H1 (cell line): ENCODE measurements around the gene PTGDR2. TPM values are rescaled to one million over a fixed set of nuclear protein-coding genes. Genes with fewer than 3 reads are reported as not detected.

Experiments
- CTCF ChIA-PET: fragments of 300-600 bp; sonication (Branson Sonifier 250); formaldehyde crosslinking; loops from one replicate; lab custom pipeline; 2021; ENCODE audit not compliant: partially characterized antibody; lab: Charles Lee
- POLR2A ChIA-PET: fragments of 300-600 bp; sonication (Branson Sonifier 250); formaldehyde crosslinking; loops from one replicate; lab custom pipeline; 2021; ENCODE audit warnings: inconsistent platforms; ENCODE audit not compliant: partially characterized antibody; lab: Charles Lee
- DNase-seq, 2 experiments: peaks; one replicate each; pipeline versions ENCODE4 v3.0.0 to v3.0.0-alpha.2; 2010 to 2022; ENCODE audit warnings: low spot score in 2 of 2, low read depth in 1 of 2, mixed read lengths in 1 of 2
- FAIRE-seq: peaks from 2 replicates; lab custom pipeline; 2011; peaks lifted over from hg19 to GRCh38; lab: Jason Lieb, UNC
- H2AFZ ChIP-seq: 2 replicates; pipeline ENCODE4 v1.8.1; 2012; ENCODE audit warnings: low read length, inconsistent platforms
- H2AK5ac ChIP-seq: 2 replicates; pipeline ENCODE4 v1.6.1; 2013; ENCODE audit warnings: low read depth, low read length
- H2BK120ac ChIP-seq: replicated peaks from 2 replicates; pipeline ENCODE3; 2013; ENCODE audit warnings: low read depth, low read length, inconsistent platforms
- H2BK12ac ChIP-seq: 2 replicates; pipeline ENCODE4 v1.6.1; 2013; ENCODE audit warnings: low read depth, low read length
- H2BK15ac ChIP-seq: 2 replicates; pipeline ENCODE4 v1.6.1; 2013; ENCODE audit warnings: low read length
- H2BK20ac ChIP-seq: 2 replicates; pipeline ENCODE4 v1.6.1; 2013; ENCODE audit warnings: low read length
- H2BK5ac ChIP-seq: 2 replicates; pipeline ENCODE4 v1.6.1; 2013; ENCODE audit warnings: low read depth, low read length
- H3K14ac ChIP-seq: 2 replicates; pipeline ENCODE4 v1.6.1; 2013; ENCODE audit warnings: inconsistent platforms; ENCODE audit not compliant: insufficient read length
- H3K18ac ChIP-seq: 2 replicates; pipeline ENCODE4 v1.6.1; 2013; ENCODE audit warnings: low read length; ENCODE audit errors: extremely low read depth
- H3K23ac ChIP-seq: 2 replicates; pipeline ENCODE4 v1.6.1; 2013; ENCODE audit warnings: inconsistent platforms; ENCODE audit not compliant: insufficient read length
- H3K23me2 ChIP-seq: 2 replicates; pipeline ENCODE4 v1.6.1; 2013; ENCODE audit warnings: low read depth, low read length
- H3K27ac ChIP-seq: 2 replicates; pipeline ENCODE4 v1.6.1; 2011; ENCODE audit warnings: low read depth, low read length, inconsistent platforms
- H3K27me3 ChIP-seq, 4 experiments: replicated peaks in 1 of 4; 1 replicate in 1 of 4; 2 replicates in 3 of 4; pipeline versions ENCODE4 v1.6.1 to v1.8.1; 2011 to 2013; ENCODE audit warnings: low read length in 3 of 4, mild to moderate bottlenecking in 3 of 4, inconsistent platforms in 2 of 4, mixed read lengths in 2 of 4, moderate library complexity in 1 of 4; ENCODE audit not compliant: control insufficient read depth in 3 of 4, insufficient read depth in 3 of 4; ENCODE audit errors: extremely low read depth in 1 of 4
- H3K36me3 ChIP-seq, 4 experiments: 2 replicates each; pipeline versions ENCODE4 v1.6.1 to v1.8.1; 2011 to 2013; ENCODE audit warnings: mild to moderate bottlenecking in 4 of 4, low read length in 3 of 4, moderate library complexity in 2 of 4, control low read depth in 1 of 4, inconsistent platforms in 1 of 4; ENCODE audit not compliant: insufficient read depth in 4 of 4, control insufficient read depth in 2 of 4
- H3K4ac ChIP-seq: replicated peaks from 2 replicates; pipeline ENCODE3; 2013; ENCODE audit warnings: low read length, low read depth, mixed read lengths, inconsistent platforms; ENCODE audit not compliant: insufficient read length
- H3K4me1 ChIP-seq, 4 experiments: replicated peaks in 1 of 4; 1 replicate in 1 of 4; 2 replicates in 3 of 4; pipeline versions ENCODE4 v1.6.1 to v1.8.1; 2011 to 2013; ENCODE audit warnings: low read length in 3 of 4, inconsistent platforms in 2 of 4, mixed read lengths in 1 of 4; ENCODE audit not compliant: insufficient read depth in 4 of 4, control insufficient read depth in 3 of 4
- H3K4me2 ChIP-seq, 2 experiments: 2 replicates each; pipeline versions ENCODE4 v1.6.1 to v1.8.1; 2011 to 2013; ENCODE audit warnings: low read depth in 2 of 2, low read length in 2 of 2, control low read depth in 1 of 2, inconsistent platforms in 1 of 2, mild to moderate bottlenecking in 1 of 2; ENCODE audit not compliant: insufficient read depth in 1 of 2
- H3K4me3 ChIP-seq, 4 experiments: fragments of 200-600, 300-600 bp in 1 of 4; sonication (generic), shearing (Covaris generic), sonication (Bioruptor Twin) in 1 of 4; 2 replicates each; pipeline versions ENCODE4 v1.5.1 to v1.8.1; 2011 to 2016; ENCODE audit warnings: low read length in 4 of 4, low read depth in 3 of 4, control low read depth in 2 of 4, inconsistent platforms in 2 of 4, mild to moderate bottlenecking in 2 of 4, mixed read lengths in 1 of 4, moderate library complexity in 1 of 4; ENCODE audit not compliant: insufficient read depth in 2 of 4; ENCODE audit errors: extremely low read depth in 1 of 4
- H3K56ac ChIP-seq: replicated peaks from 2 replicates; pipeline ENCODE3; 2013; ENCODE audit warnings: low read depth, mild to moderate bottlenecking, mixed read lengths, low read length, inconsistent platforms; ENCODE audit not compliant: insufficient read length
- H3K79me1 ChIP-seq: 2 replicates; pipeline ENCODE4 v1.6.1; 2013; ENCODE audit warnings: low read depth, low read length, control low read depth
- H3K79me2 ChIP-seq, 2 experiments: 2 replicates each; pipeline versions ENCODE4 v1.6.1 to v1.8.1; 2012 to 2013; ENCODE audit warnings: low read length in 2 of 2, mild to moderate bottlenecking in 2 of 2, inconsistent platforms in 1 of 2; ENCODE audit not compliant: insufficient read depth in 2 of 2, control insufficient read depth in 1 of 2
- H3K9ac ChIP-seq, 4 experiments: replicated peaks in 1 of 4; 1 replicate in 1 of 4; 2 replicates in 3 of 4; pipeline versions ENCODE4 v1.6.1 to v1.8.1; 2011 to 2013; ENCODE audit warnings: low read depth in 3 of 4, low read length in 3 of 4, control low read depth in 2 of 4, mild to moderate bottlenecking in 2 of 4, moderate library complexity in 2 of 4, inconsistent platforms in 1 of 4; ENCODE audit errors: extremely low read depth in 1 of 4
- H3K9me3 ChIP-seq, 2 experiments: 2 replicates each; pipeline versions ENCODE4 v1.6.1 to v1.8.1; 2012 to 2013; ENCODE audit warnings: mild to moderate bottlenecking in 2 of 2, moderate library complexity in 2 of 2, control low read depth in 1 of 2, inconsistent platforms in 1 of 2, low read depth in 1 of 2, low read length in 1 of 2, mixed read lengths in 1 of 2; ENCODE audit not compliant: insufficient read depth in 2 of 2
- H4K20me1 ChIP-seq, 2 experiments: replicated peaks in 1 of 2; 2 replicates each; pipeline versions ENCODE3 to v1.8.1; 2011 to 2013; ENCODE audit warnings: inconsistent platforms in 2 of 2, low read length in 2 of 2, mild to moderate bottlenecking in 1 of 2; ENCODE audit not compliant: insufficient read depth in 2 of 2, control insufficient read depth in 1 of 2
- H4K5ac ChIP-seq: 2 replicates; pipeline ENCODE4 v1.6.1; 2013; ENCODE audit warnings: low read length, low read depth, mixed read lengths, inconsistent platforms; ENCODE audit not compliant: insufficient read length
- H4K8ac ChIP-seq: 2 replicates; pipeline ENCODE4 v1.8.0; 2013; ENCODE audit warnings: mild to moderate bottlenecking, moderate library complexity, low read length, inconsistent platforms; ENCODE audit not compliant: insufficient read depth; ENCODE audit errors: extremely low read depth
- H4K91ac ChIP-seq: replicated peaks from 2 replicates; pipeline ENCODE3; 2013; ENCODE audit warnings: low read length, mixed read lengths, inconsistent platforms; ENCODE audit not compliant: insufficient read length
- EGR1 ChIP-seq: IDR thresholded peaks from 2 replicates; pipeline ENCODE4 v1.6.1; 2011; ENCODE audit warnings: low read depth, low read length, borderline replicate concordance
- GTF2F1 ChIP-seq: IDR thresholded peaks from 2 replicates; pipeline ENCODE4 v1.6.1; 2012; ENCODE audit warnings: low read depth, low read length, improper control_type of control experiment, borderline replicate concordance
- SP1 ChIP-seq: IDR thresholded peaks from 2 replicates; pipeline ENCODE4 v1.6.1; 2011; ENCODE audit warnings: low read depth, low read length
- WGBS, 2 experiments: shearing (Covaris generic) in 1 of 2; methylation state at CpG; one replicate each; pipeline versions ENCODE4 v1.1.6 to v1.1.7; 2013 to 2015; ENCODE audit warnings: low lambda C conversion rate in 2 of 2, mixed read lengths in 2 of 2, inconsistent platforms in 1 of 2, low coverage in 1 of 2, missing lambda C conversion rate in 1 of 2; ENCODE audit not compliant: insufficient replicate concordance in 2 of 2, insufficient coverage in 1 of 2, insufficient read length in 1 of 2; ENCODE audit errors: extremely low coverage in 1 of 2, missing lambda C conversion rate in 1 of 2; 5-methylcytosine and 5-hydroxymethylcytosine counted together
- polyA plus RNA-seq, 7 experiments: library from polyadenylated mRNA; depleted of rRNA in 3 of 7; stranded (reverse) in 5 of 7; unstranded in 2 of 7; fragments of >200 nt in 5 of 7; fragments of 200-250 nt in 2 of 7; gene quantifications; 1 replicate in 5 of 7; 2 replicates in 1 of 7; 4 replicates in 1 of 7; pipeline versions ENCODE4 v1.2.1 to v1.2.3, GENCODE V29; 2011 to 2013; ENCODE audit warnings: missing spikeins in 2 of 7, mixed read lengths in 2 of 7
- total RNA-seq: library from RNA; stranded (reverse); fragmentation: NEBNext Ultra II Directional; extraction: Animal tissue kit (Norgen Biotek cat#: 25700); gene quantifications from 2 replicates; pipeline ENCODE4 v1.2.1, GENCODE V29; 2021
- TF ChIP-seq, protein P1 (sequence below), 3 experiments: IDR thresholded peaks; 1 replicate in 2 of 3; 2 replicates in 1 of 3; pipeline versions ENCODE4 v1.5.1 to v1.6.1; 2011; ENCODE audit warnings: low read length in 3 of 3, mild to moderate bottlenecking in 3 of 3, inconsistent platforms in 2 of 3, low read depth in 1 of 3, moderate library complexity in 1 of 3; ENCODE audit not compliant: insufficient read depth in 1 of 3; ENCODE audit errors: control extremely low read depth in 1 of 3

The PTGDR2 gene
- total and polyA plus RNA-seq, 2 of the 8 experiments (the other 6 are each of a cell fraction or from before 2014, with no cell fraction given), result 0.20 TPM; not detected in 1

DNA sequence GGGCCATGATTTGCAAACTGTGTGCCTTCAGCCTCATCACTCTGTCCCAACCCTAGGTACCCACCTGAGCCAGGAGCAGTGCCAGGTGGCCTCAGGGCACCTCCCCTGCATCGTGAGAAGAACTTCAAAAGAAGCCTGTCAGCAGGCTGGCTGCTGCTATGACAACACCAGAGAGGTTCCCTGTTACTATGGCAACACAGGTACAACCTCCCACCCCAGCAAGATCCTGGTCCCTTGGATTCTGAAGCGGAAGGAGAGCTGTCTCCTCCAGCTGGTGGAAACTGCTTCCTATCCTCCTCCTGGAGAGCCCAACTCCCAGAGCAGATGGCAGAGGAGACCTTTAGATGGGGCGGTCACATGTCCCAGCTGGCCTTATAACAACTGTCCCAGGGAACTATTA, 14.5 kb upstream of the PTGDR2 start:
- H2BK120ac ChIP-seq, result no peak overlapping the region
- no peaks in the 10 kb centered on the region for H4K20me1 ChIP-seq
- H3K18ac ChIP-seq, result no peak overlapping the region
- no peak overlapping the region for H2AFZ ChIP-seq
- H3K56ac ChIP-seq, result no peak overlapping the region
- H3K4me2 ChIP-seq, result no peak overlapping the region
- H3K4me3 ChIP-seq, result no peak overlapping the region
- no peak overlapping the region for H2AK5ac ChIP-seq
- no peak overlapping the region for H4K5ac ChIP-seq
- H2BK15ac ChIP-seq, result no peak overlapping the region
- H3K4me1 ChIP-seq, result peaks cover 0 to 4% (median 0%) of the 10 kb centered on the region in 4 experiments; a peak in 4 of 7 replicates
- no peaks in the 10 kb centered on the region for H3K23me2 ChIP-seq
- FAIRE-seq (no peak), DNase-seq (no peak)
- H4K8ac ChIP-seq, result no peak overlapping the region
- POLR2A ChIA-PET, result interaction anchor here (2.3 to 4.2 kb wide), 2 partner anchors 19 to 35 kb away, joined by 6 to 20 read pairs; no protein-coding TSS in a partner anchor
- no peaks in the 10 kb centered on the region for H3K27me3 ChIP-seq
- H2BK5ac ChIP-seq, result no peak overlapping the region
- no peak overlapping the region for H3K9ac ChIP-seq
- H4K91ac ChIP-seq, result no peak overlapping the region
- CTCF ChIA-PET, result interaction anchor here (1.1 to 9.5 kb wide), 10 partner anchors 10 to 528 kb away, joined by 3 to 52 read pairs (median 6); partner anchors contain the start of gene PTGDR2
- 67% methylated on average over 3 of the region's 3 CpGs; no CpG with 5 or more reads in 1 of the 2 experiments for WGBS, 2 experiments
- no peak overlapping the region for H2BK12ac ChIP-seq
- H3K36me3 ChIP-seq, result no peaks in the 10 kb centered on the region
- no peaks in the 10 kb centered on the region for H3K79me1 ChIP-seq
- H3K27ac ChIP-seq, result no peak overlapping the region
- no peak overlapping the region for H3K14ac ChIP-seq
- TF ChIP-seq GTF2F1 (no peak), EGR1 (no peak), SP1 (no peak)
- TF ChIP-seq, protein P1, sequence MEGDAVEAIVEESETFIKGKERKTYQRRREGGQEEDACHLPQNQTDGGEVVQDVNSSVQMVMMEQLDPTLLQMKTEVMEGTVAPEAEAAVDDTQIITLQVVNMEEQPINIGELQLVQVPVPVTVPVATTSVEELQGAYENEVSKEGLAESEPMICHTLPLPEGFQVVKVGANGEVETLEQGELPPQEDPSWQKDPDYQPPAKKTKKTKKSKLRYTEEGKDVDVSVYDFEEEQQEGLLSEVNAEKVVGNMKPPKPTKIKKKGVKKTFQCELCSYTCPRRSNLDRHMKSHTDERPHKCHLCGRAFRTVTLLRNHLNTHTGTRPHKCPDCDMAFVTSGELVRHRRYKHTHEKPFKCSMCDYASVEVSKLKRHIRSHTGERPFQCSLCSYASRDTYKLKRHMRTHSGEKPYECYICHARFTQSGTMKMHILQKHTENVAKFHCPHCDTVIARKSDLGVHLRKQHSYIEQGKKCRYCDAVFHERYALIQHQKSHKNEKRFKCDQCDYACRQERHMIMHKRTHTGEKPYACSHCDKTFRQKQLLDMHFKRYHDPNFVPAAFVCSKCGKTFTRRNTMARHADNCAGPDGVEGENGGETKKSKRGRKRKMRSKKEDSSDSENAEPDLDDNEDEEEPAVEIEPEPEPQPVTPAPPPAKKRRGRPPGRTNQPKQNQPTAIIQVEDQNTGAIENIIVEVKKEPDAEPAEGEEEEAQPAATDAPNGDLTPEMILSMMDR (IDR thresholded peaks at IDR 0.05; ENCODE audit: control extremely low read depth in 1 of 3, insufficient read depth in 1 of 3, low read depth in 1 of 3, low read length in 3 of 3), result no peak
- TF ChIP-seq, all 59 proteins: peak for 0
- Histone ChIP-seq H2BK20ac (no peak overlapping the region), H3K9me3 (no peaks in the 10 kb centered on the region), H3K23ac (no peak overlapping the region), H3K79me2 (no peaks in the 10 kb centered on the region), H3K4ac (no peak overlapping the region)
